Measurements from ENCODE around the gene PTCD1.

Gene PTCD1

DNA sequence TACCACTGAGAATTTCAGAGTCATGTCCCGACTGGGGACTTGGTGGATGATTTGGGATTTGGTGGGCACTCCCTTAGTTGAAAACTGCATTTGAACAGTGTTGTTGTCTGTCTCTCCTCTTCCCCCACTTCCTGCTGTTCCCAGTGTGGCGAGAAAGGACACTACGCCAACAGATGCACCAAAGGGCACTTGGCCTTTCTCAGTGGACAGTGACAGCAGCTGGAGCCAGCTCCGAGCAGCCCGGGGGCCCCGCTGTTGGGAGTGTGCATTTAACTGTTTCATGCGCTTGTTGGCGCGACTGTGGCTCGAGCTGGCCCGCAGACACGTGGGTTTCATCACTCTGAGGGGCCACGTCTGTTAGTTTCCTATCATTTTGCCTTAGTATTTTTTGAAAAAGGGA, 17.7 kb upstream of the PTCD1 start:
- TF ChIP-seq, protein P1, sequence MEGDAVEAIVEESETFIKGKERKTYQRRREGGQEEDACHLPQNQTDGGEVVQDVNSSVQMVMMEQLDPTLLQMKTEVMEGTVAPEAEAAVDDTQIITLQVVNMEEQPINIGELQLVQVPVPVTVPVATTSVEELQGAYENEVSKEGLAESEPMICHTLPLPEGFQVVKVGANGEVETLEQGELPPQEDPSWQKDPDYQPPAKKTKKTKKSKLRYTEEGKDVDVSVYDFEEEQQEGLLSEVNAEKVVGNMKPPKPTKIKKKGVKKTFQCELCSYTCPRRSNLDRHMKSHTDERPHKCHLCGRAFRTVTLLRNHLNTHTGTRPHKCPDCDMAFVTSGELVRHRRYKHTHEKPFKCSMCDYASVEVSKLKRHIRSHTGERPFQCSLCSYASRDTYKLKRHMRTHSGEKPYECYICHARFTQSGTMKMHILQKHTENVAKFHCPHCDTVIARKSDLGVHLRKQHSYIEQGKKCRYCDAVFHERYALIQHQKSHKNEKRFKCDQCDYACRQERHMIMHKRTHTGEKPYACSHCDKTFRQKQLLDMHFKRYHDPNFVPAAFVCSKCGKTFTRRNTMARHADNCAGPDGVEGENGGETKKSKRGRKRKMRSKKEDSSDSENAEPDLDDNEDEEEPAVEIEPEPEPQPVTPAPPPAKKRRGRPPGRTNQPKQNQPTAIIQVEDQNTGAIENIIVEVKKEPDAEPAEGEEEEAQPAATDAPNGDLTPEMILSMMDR (IDR thresholded peaks at IDR 0.05), result no peak
- H3K4me1 ChIP-seq (ENCODE audit: control insufficient read depth in 1 of 2, insufficient read depth in 1 of 2, low read depth in 1 of 2, low read length in 1 of 2), result no peaks in the 10 kb centered on the region
- H3K27ac ChIP-seq, result no peak overlapping the region
- no peaks in the 10 kb centered on the region for H3K9me3 ChIP-seq
- H3K36me3 ChIP-seq, result peaks cover 89% of the 10 kb centered on the region
- H3K4me3 ChIP-seq (ENCODE audit: low read depth in 1 of 2, low read length in 1 of 2), result no peak overlapping the region
- no peaks in the 10 kb centered on the region for H3K27me3 ChIP-seq

DNA sequence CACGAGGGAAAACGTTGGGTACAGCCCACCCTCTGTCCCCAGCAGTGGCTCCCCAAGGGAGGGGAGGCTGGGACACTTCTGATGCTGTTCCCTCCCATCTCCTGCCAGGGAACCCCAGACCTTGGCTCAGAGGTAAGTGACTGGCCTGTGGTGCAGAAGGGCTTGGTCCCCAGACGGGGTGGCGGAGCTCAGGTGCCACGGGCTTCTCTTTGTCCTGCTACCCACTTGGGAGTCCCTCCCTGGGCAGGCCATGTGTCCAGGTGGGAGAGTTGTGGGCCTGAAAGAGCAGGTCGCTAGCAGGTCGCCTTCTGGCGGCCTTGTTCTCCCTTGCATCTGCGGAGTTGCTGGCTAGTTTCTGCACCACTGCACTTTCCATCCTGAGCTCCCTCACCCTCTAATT, 17.3 kb upstream of the PTCD1 start:
- H3K27me3 ChIP-seq, result no peaks in the 10 kb centered on the region
- TF ChIP-seq, protein P1 (IDR thresholded peaks at IDR 0.05), result no peak
- no peaks in the 10 kb centered on the region for H3K9me3 ChIP-seq
- no peaks in the 10 kb centered on the region for H3K4me1 ChIP-seq (ENCODE audit: control insufficient read depth in 1 of 2, insufficient read depth in 1 of 2, low read depth in 1 of 2, low read length in 1 of 2)
- H3K36me3 ChIP-seq, result peaks cover 92% of the 10 kb centered on the region
- H3K27ac ChIP-seq, result no peak overlapping the region
- no peak overlapping the region for H3K4me3 ChIP-seq (ENCODE audit: low read depth in 1 of 2, low read length in 1 of 2)

DNA sequence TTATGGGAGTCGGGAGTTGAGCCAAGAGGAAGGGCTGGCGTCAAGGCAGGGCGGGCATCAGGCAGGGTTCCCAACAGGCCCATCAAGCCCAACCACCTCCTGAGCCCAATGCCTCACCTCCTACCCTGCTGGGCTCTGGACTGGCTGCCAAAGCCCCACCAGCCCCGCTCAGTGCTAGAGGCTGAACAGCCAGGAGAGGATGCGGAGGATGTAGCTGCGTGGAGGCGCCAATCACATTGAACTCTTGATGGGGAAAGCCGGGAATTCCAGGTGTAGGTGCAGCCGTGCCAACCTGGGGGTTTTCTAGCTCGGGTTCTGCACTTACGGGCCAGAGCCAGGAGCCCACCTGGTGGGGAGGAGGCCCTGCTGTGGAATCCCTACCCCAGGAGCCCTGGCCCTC, 14.5 kb upstream of the PTCD1 start:
- Histone ChIP-seq H3K9me3 (no peaks in the 10 kb centered on the region), H3K4me1 (ENCODE audit: control insufficient read depth in 1 of 2, insufficient read depth in 1 of 2, low read depth in 1 of 2, low read length in 1 of 2) (no peaks in the 10 kb centered on the region), H3K36me3 (peaks cover 99% of the 10 kb centered on the region), H3K4me3 (ENCODE audit: low read depth in 1 of 2, low read length in 1 of 2) (no peak overlapping the region), H3K27ac (no peak overlapping the region), H3K27me3 (no peaks in the 10 kb centered on the region)
- TF ChIP-seq, protein P1 (IDR thresholded peaks at IDR 0.05), result no peak

DNA sequence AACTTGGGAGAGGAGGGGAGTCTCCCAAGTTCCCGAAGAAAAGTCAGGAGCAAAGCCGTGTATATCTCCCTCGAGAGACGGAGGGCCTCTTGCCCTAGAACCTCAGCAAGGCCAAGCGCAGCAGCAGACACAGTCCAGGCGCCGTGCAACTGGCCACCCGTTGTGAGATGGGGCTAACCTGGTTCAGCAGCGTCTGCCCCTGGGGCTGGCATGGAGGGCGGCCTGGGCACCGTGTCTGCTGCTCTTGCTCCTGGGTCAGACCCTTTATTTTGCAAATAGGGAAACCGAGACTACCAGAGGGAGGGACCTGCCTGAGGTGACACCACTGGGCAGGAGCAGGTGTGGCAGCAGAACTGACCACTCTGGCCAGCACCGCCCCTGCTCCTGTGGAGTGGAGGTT, 13.9 kb upstream of the PTCD1 start:
- no peak overlapping the region for H3K4me3 ChIP-seq (ENCODE audit: low read depth in 1 of 2, low read length in 1 of 2)
- peaks cover 99% of the 10 kb centered on the region for H3K36me3 ChIP-seq
- TF ChIP-seq, protein P1 (IDR thresholded peaks at IDR 0.05), result no peak
- no peaks in the 10 kb centered on the region for H3K4me1 ChIP-seq (ENCODE audit: control insufficient read depth in 1 of 2, insufficient read depth in 1 of 2, low read depth in 1 of 2, low read length in 1 of 2)
- H3K27me3 ChIP-seq, result no peaks in the 10 kb centered on the region
- no peak overlapping the region for H3K27ac ChIP-seq
- H3K9me3 ChIP-seq, result no peaks in the 10 kb centered on the region

DNA sequence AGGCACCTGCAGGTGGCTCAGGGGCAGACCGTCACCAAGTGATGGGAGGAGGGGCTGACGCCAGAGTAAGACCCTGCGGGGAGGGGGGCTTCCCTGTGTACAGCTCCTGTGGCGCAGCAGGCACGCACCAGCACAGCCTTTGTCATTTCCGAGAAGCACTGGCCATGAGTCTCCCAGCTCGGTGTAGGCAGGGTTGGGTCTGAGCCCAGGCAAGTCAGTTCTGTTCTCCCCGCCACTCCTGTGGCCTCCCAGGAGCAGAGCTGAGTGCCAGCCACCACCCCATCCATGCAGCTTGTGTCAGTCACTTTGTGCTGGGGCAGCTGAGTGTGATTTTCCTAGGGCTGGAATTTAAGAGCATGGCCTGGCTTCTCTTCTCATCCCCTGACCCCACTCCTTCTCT, 13.3 kb upstream of the PTCD1 start:
- TF ChIP-seq, protein P1 (IDR thresholded peaks at IDR 0.05), result no peak
- H3K9me3 ChIP-seq, result no peaks in the 10 kb centered on the region
- H3K27me3 ChIP-seq, result no peaks in the 10 kb centered on the region
- no peak overlapping the region for H3K27ac ChIP-seq
- peaks cover 92% of the 10 kb centered on the region for H3K36me3 ChIP-seq
- no peak overlapping the region for H3K4me3 ChIP-seq (ENCODE audit: low read depth in 1 of 2, low read length in 1 of 2)
- no peaks in the 10 kb centered on the region for H3K4me1 ChIP-seq (ENCODE audit: control insufficient read depth in 1 of 2, insufficient read depth in 1 of 2, low read depth in 1 of 2, low read length in 1 of 2)

DNA sequence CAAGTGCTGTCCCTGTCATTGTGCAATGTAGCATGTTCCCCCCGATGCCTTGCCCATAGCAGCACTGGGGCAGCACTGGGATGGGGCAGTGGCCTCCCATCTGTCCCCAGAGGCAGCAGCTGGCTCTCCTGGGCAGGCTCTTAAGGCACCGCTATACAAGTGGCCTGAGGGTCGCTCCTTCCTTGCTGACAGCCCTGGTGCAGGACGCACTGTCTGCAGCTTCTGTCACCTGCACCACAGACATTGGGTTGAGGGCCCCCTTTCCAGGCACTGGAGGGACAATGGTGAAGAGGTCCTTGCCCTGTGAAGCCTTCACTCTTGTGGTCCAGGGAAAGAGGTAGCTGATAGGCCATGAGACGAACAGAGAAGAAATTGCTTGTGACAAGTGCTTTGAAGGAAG, 10.7 kb upstream of the PTCD1 start:
- no peaks in the 10 kb centered on the region for H3K27me3 ChIP-seq
- peaks cover 83% of the 10 kb centered on the region for H3K36me3 ChIP-seq
- H3K4me3 ChIP-seq (ENCODE audit: low read depth in 1 of 2, low read length in 1 of 2), result no peak overlapping the region
- H3K4me1 ChIP-seq (ENCODE audit: control insufficient read depth in 1 of 2, insufficient read depth in 1 of 2, low read depth in 1 of 2, low read length in 1 of 2), result no peaks in the 10 kb centered on the region
- no peak overlapping the region for H3K27ac ChIP-seq
- TF ChIP-seq, protein P1 (IDR thresholded peaks at IDR 0.05), result no peak
- H3K9me3 ChIP-seq, result no peaks in the 10 kb centered on the region
